GM15510 (cell line): Measurements from ENCODE around the gene CIAO2B.

Source experiments
- POLR2A ChIP-seq: IDR thresholded peaks from 3 replicates; pipeline ENCODE4 v1.6.1; 2011; ENCODE audit warnings: borderline replicate concordance; ENCODE audit not compliant: insufficient read length; ENCODE audit errors: extremely low read depth

The CIAO2B gene

GRCh38 chr16:66944054-66944441, 9.8 kb upstream of the CIAO2B start:
- TF ChIP-seq POLR2A = no peak

GRCh38 chr16:66943426-66944053, 9.3 kb upstream of the CIAO2B start:
- no peak for TF ChIP-seq POLR2A

GRCh38 chr16:66942981-66943380, 8.8 kb upstream of the CIAO2B start:
- no peak for TF ChIP-seq POLR2A

GRCh38 chr16:66940236-66940635, 6.0 kb upstream of the CIAO2B start:
- TF ChIP-seq POLR2A = no peak

- no peak for TF ChIP-seq POLR2A
Measured at GRCh38 chr16:66939366-66939765, 5.2 kb upstream of the CIAO2B start.

GRCh38 chr16:66937725-66938337, 3.6 kb upstream of the CIAO2B start:
- no peak for TF ChIP-seq POLR2A

GRCh38 chr16:66936889-66937554, 2.8 kb upstream of the CIAO2B start:
- TF ChIP-seq POLR2A = no peak

- TF ChIP-seq POLR2A = no peak
Measured at GRCh38 chr16:66936462-66936861, 2.3 kb upstream of the CIAO2B start.

- TF ChIP-seq POLR2A = no peak
Measured at GRCh38 chr16:66935314-66936011, 1.3 kb upstream of the CIAO2B start, which contains the start of gene CES2. Gene CES2, plus strand, starts transcription at chr16:66935516. Its CDS starts 120 bp downstream, at chr16:66935636.

GRCh38 chr16:66933776-66934137, 445 bp downstream of the CIAO2B start:
- TF ChIP-seq POLR2A = no peak

GRCh38 chr16:66932076-66932475, 2.1 kb downstream of the CIAO2B start:
- TF ChIP-seq POLR2A = no peak

GRCh38 chr16:66931665-66932064, 2.5 kb downstream of the CIAO2B start:
- TF ChIP-seq POLR2A = no peak

GRCh38 chr16:66930189-66930588, 4.0 kb downstream of the CIAO2B start:
- no peak for TF ChIP-seq POLR2A

- no peak for TF ChIP-seq POLR2A
Measured at GRCh38 chr16:66928702-66929388, 5.4 kb downstream of the CIAO2B start.
